ENCODE results near the gene ATP9B.
A peak's percentile ranks its signal among the peaks of the same experiment; 100 is the strongest.

Gene ATP9B

GRCh38 chr18:79200546-79201268 lies 131.5 kb downstream of the ATP9B start:
- DNase-seq = peak; percentile 20

- DNase-seq = peak; percentile 52
Measured at GRCh38 chr18:79203017-79203605, 133.9 kb downstream of the ATP9B start.

DNA sequence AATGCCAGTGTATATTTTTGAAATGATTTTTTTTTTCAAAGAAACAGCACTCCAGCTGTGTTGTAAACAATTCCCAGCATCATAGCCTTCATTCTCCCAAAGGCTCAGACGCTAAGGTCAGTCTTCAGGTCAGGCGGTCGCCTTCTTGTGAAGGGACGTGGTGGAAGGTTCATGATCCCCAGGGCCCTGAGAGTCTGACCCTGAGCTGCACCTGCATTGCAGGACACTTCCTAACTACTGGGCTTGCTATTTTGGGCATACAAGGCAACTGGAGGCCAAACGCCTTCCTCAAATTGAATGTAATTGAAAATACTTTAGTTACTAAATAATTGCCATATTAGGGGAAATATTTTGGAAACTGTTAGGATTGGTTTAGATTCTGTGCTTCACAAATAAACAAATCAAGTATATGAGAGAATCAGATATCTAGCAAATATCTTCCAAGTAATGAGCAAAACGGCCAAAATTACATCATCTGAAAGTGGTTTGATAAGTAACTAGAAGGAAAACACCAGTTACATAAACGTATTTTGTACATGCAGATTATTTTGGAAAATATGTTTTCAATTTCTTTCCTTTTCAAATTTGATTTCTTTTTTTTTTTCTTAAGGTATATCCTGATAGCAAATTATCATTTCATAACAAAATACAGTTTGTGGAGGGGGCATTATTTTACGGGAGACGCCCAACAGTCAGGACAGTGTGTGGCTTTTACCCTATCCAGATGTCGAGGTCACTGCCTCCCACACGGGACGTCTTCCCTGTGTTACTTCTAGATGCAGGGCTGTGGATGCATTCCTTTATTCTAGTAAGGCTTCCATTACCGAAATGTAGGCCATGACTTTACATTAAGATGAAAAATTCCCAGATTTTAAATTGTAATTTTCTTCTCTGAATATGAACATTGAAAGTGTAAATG lies 136.0 kb downstream of the ATP9B start:
- DNase-seq = no peak

- DNase-seq = no peak
Measured at GRCh38 chr18:79206444-79206843, 137.2 kb downstream of the ATP9B start.

DNA sequence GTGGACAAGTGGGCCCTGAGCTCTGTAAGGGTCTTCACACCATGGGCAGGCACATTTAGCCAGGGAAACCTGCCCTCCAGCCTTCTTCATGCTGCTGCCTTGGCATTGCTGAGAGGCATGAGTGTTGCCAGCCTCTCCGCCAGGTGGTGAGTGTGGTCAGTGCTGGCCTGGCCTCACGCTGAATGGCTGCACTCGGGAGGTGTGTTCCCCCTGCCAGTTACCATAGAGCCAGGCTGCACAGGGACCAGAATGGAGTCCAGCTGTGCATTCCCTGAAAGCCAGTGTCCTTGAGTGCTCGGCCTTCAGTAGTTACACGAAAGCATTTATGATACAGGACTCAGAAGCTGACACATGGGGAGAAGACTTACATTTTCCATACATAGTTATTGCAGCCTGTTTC lies 139.7 kb downstream of the ATP9B start:
- DNase-seq = no peak

GRCh38 chr18:79210002-79210910 lies 141.1 kb downstream of the ATP9B start:
- DNase-seq = no peak

GRCh38 chr18:79211844-79212243 lies 142.7 kb downstream of the ATP9B start:
- no peak for DNase-seq

GRCh38 chr18:79214056-79214455 lies 144.9 kb downstream of the ATP9B start:
- DNase-seq = no peak

GRCh38 chr18:79216176-79216575 lies 147.0 kb downstream of the ATP9B start:
- DNase-seq = no peak

DNA sequence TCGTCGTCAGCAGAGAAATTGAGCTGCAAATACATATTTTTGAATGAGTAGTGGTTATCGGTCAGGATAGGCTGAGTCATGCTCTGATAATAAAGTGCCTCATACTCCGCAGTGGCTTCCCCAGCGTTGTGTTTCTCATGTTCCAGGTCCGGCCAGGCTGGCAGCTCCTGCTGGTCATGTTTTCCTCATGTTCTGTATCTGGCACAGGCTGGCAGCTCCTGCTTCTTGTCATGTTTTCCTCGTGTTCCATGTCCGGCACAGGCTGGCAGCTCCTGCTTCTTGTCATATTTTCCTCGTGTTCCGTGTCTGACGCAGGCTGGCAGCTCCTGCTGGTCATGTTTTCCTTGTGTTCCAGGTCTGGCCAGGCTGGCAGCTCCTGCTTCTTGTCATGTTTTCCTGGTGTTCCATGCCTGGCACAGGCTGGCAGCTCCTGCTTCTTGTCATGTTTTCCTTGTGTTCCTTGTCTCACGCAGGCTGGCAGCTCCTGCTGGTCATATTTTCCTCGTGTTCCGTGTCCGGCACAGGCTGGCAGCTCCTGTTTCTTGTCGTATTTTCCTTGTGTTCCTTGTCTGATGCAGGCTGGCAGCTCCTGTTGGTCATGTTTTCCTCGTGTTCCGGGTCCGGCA lies 148.9 kb downstream of the ATP9B start:
- no peak for DNase-seq

DNA sequence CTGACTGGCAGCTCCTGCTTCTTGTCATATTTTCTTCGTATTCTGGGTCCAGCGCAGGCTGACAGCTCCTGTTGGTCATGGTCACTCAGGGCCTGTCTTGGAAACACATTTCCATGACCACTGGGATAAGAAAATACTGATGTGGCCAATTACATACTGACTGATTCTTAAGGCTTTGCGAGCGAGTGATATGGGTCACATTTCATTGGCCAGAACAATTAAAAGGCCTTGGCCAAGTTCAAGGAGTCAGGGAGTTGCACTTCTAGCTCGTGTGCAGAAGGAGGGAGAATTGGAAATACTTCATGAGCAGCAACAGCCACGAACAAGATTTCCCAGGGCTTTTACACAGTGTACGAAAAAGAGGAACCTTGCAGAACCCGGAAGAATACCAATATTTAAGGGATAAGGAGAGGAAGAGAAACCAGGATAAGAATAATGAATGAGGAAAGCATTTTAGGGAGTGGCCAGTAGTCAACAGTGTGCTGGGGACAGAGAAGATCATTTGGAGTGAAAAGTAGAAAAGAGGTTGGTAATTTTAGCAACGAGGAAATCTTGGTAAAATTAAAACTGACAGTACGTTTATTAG lies 149.5 kb downstream of the ATP9B start:
- DNase-seq = no peak

GRCh38 chr18:79221136-79221535 lies 151.9 kb downstream of the ATP9B start:
- no peak for DNase-seq

- DNase-seq = no peak
Measured at GRCh38 chr18:79222790-79223189, 153.6 kb downstream of the ATP9B start.

GRCh38 chr18:79223431-79223830 lies 154.2 kb downstream of the ATP9B start:
- no peak for DNase-seq

DNA sequence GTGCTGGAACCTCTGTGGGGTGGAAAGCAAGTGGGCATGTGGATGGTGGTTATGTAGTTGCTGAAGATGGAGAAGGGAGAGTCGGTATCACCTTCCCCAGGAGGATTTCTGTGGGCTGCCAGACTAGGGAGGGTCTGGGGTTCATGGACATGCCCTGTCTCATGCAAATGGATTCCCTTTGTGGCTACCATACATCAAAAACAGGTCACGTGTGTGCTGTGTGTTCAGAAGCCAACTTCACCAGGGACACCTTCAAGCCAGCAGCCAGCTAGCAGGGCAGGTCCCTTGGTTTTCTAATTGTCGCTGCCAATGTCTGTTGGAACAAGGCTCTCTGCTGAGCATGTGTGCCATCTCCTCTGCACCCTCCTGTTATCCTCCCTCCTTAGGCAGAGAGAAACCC lies 155.2 kb downstream of the ATP9B start:
- no peak for DNase-seq

- no peak for DNase-seq
Measured at GRCh38 chr18:79227621-79228020, 158.4 kb downstream of the ATP9B start.

DNA sequence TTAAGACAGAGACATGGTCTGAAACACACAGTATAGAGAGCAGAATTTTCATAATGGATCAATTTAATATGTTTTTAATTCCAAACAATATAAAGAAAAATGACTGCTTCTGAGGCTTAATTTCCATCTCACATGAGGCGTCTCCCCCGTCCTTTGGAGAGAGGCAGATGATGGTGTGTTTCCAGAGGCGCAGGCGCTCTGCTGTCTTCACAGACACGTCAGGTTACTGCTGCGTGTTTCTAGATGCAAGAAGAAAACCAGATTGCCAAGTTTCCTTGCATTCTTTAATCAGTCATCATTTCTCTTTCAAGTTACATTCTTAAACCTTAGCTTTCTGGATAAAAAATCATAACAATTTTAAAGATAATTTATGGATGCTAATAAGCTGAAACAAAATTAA lies 160.2 kb downstream of the ATP9B start:
- no peak for DNase-seq

DNA sequence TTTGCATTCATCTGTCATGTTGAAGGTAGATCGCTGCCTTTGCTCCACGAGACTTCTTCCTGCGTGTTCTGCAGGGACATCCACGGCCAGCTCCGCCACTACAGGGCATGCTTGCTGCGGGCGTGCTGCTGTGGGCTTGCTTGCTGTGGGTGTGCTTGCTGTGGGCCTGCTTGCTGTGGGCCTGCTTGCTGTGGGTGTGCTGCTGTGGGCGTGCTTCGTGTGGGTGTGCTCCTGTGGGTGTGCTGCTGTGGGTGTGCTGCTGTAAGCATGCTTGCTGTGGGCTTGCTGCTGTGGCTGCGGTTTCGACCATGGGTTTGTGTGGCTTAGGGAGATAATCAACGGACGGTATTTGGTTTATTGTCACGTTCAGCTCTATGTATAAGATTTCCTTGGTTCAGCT lies 165.2 kb downstream of the ATP9B start:
- DNase-seq = no peak

DNA sequence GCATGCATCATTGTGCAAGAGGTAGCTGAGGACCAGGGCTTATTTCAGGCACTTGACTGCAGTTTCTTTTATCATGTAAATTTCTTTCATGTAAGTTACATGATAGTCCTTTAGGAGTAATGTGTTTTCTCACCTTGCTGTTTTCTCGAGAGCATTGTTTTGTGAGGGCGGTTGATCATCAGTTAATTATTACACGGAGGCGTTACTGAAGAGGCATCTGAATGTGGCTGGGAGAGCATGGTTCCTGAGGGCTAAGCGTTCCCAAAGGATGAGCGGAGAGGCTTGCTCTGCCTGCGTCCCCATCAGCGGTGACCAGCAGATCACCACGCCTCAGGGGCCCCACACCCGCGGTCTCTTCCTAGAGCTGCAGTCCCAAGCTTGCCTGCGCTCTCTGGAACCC lies 170.4 kb downstream of the ATP9B start:
- DNase-seq = no peak

DNA sequence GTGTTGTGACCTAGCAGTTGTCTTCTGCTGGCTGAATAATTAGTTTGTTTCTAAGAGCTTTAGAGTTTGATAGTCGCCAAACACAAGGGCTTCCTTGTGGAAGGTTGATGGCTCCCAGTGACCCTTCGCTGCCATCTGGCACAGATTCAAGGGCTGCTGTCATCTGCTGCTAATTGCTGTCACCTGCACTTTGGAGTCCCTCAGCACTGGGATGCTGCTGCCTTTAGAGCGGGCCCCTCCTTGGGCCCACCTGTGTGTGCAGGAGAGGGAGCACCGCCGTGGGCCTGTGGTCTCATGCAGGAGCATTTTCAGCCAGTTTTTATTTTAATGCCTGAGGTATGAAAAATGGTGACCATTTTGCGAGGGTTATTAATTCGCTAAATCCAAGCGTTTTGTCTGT lies 172.6 kb downstream of the ATP9B start:
- DNase-seq = no peak

DNA sequence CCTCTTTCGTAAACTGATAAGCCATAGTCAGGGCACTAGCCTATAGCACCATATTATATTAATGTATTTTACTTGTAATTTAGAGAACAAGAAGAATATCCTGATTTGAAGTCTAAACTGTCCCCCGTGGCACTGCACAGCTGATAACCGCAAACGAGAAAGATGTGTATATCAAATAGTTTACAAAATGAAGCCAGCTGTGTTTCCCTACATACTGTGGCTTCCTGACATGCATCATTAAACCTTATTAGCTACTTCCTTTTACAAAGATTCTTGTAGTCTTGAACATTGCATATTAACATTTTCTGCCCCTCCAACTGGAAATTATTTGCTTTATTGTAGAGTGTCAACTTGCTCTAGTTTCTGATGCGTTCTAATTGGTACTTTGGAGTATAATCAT lies 173.1 kb downstream of the ATP9B start:
- no peak for DNase-seq

- DNase-seq = no peak
Measured at GRCh38 chr18:79245517-79246001, 176.4 kb downstream of the ATP9B start.
